ENCODE measurements around the gene TMEM182. TPM values are rescaled to one million over a fixed set of nuclear protein-coding genes. Genes with fewer than 3 reads are reported as not detected.
A peak's percentile ranks its signal among the peaks of the same experiment; 100 is the strongest.

The TMEM182 gene
- total RNA-seq, 1 donor from 2014 or later = 6.1 TPM

- Histone ChIP-seq H3K27me3 (ENCODE audit: control insufficient read depth, insufficient read depth, low read length) (no peaks in the 10 kb centered on the region), H3K4me3 (ENCODE audit: low read depth, low read length) (no peak overlapping the region), H3K36me3 (ENCODE audit: control insufficient read depth, insufficient read depth, low read length) (no peaks in the 10 kb centered on the region)
- DNase-seq (ENCODE audit: low read depth) (no peak), FAIRE-seq (peak; percentile 43)
- TF ChIP-seq CTCF (IDR thresholded peaks at IDR 0.05; ENCODE audit: insufficient read depth, low read length, severe bottlenecking) = no peak
Measured at GRCh38 chr2:102852867-102853266, 91.0 kb downstream of the TMEM182 start.

Other genes starting within 250 kb of the TMEM182 start
- under 0.01 and 0.13 TPM in 2 replicates for gene SLC9A2, start 142.5 kb upstream of the TMEM182 start, total RNA-seq